Stimulated activated CD8-positive, alpha-beta memory T cell treated with anti-CD3 and anti-CD28 coated beads, Interleukin-7, amount 100 ng/mL, for 24 hours (primary cell): Measurements from ENCODE around the gene TECPR2.

Experiments
- DNase-seq: peaks from one replicate; pipeline ENCODE4 v3.0.0-alpha.2; 2020; ENCODE audit warnings: low read depth

Gene TECPR2

GRCh38 chr14:102375119-102375518, 12.4 kb downstream of the TECPR2 start:
- no peak for DNase-seq

GRCh38 chr14:102377696-102378095, 15.0 kb downstream of the TECPR2 start:
- DNase-seq: no peak

- no peak for DNase-seq
Observed at GRCh38 chr14:102378830-102379229, 16.1 kb downstream of the TECPR2 start.

- DNase-seq: no peak
Observed at GRCh38 chr14:102387086-102387485, 24.3 kb downstream of the TECPR2 start.

GRCh38 chr14:102389246-102389645, 26.5 kb downstream of the TECPR2 start:
- DNase-seq: no peak

- DNase-seq: no peak
Observed at GRCh38 chr14:102390064-102390855, 27.5 kb downstream of the TECPR2 start.

GRCh38 chr14:102392506-102392905, 29.8 kb downstream of the TECPR2 start:
- no peak for DNase-seq

- no peak for DNase-seq
Observed at GRCh38 chr14:102394717-102395375, 32.1 kb downstream of the TECPR2 start.

GRCh38 chr14:102396521-102396920, 33.8 kb downstream of the TECPR2 start:
- DNase-seq: no peak

GRCh38 chr14:102403028-102403427, 40.3 kb downstream of the TECPR2 start:
- DNase-seq: no peak

- DNase-seq: no peak
Observed at GRCh38 chr14:102407258-102407657, 44.5 kb downstream of the TECPR2 start.

- no peak for DNase-seq
Observed at GRCh38 chr14:102408724-102409123, 46.0 kb downstream of the TECPR2 start.

- DNase-seq: no peak
Observed at GRCh38 chr14:102415671-102416070, 52.9 kb downstream of the TECPR2 start.

- DNase-seq: no peak
Observed at GRCh38 chr14:102417001-102417431, 54.3 kb downstream of the TECPR2 start.

GRCh38 chr14:102417646-102418045, 54.9 kb downstream of the TECPR2 start:
- no peak for DNase-seq

- DNase-seq: no peak
Observed at GRCh38 chr14:102418169-102418852, 55.6 kb downstream of the TECPR2 start.

- no peak for DNase-seq
Observed at GRCh38 chr14:102418853-102419240, 56.1 kb downstream of the TECPR2 start.

- no peak for DNase-seq
Observed at GRCh38 chr14:102419276-102419675, 56.5 kb downstream of the TECPR2 start.

GRCh38 chr14:102419716-102420115, 57.0 kb downstream of the TECPR2 start:
- DNase-seq: no peak

- DNase-seq: no peak
Observed at GRCh38 chr14:102421411-102422057, 58.8 kb downstream of the TECPR2 start.

- no peak for DNase-seq
Observed at GRCh38 chr14:102424520-102424919, 61.8 kb downstream of the TECPR2 start.

- no peak for DNase-seq
Observed at GRCh38 chr14:102424923-102425322, 62.2 kb downstream of the TECPR2 start.
